Breast epithelium (tissue), 3 donors: Measurements from ENCODE around the gene FMNL3.

Source experiments
- POLR2A ChIP-seq: fragments of 450-650 bp; IDR thresholded peaks from one replicate; pipeline ENCODE4 v1.6.1; 2016; ENCODE audit warnings: antibody characterized with exemption, mild to moderate bottlenecking, moderate library complexity
- TF ChIP-seq, protein P1 (sequence below), 3 donors: fragments of 450-650 bp; IDR thresholded peaks; one replicate each; pipeline ENCODE4 v1.5.1; 2016 to 2017; ENCODE audit warnings: antibody characterized with exemption in 3 of 3, mild to moderate bottlenecking in 3 of 3, moderate library complexity in 3 of 3

DNA sequence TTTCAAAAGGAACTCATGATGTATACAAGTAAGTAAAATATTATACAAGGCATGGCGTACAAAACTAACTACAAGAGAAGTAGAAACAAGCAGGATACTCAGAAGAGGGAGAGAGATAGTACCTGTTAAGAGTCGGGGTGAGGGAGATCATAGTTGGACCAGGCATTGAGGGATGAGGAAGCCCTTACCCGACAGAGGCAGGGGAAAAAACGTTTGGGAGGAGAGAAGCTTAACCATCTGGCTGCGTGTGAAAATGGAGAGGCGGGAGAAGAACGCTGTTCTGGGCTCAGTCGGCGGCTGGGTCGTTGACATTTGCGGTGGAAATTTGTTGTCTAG is 575 bp upstream of the FMNL3 start:
- TF ChIP-seq POLR2A = no peak
- TF ChIP-seq, protein P1, sequence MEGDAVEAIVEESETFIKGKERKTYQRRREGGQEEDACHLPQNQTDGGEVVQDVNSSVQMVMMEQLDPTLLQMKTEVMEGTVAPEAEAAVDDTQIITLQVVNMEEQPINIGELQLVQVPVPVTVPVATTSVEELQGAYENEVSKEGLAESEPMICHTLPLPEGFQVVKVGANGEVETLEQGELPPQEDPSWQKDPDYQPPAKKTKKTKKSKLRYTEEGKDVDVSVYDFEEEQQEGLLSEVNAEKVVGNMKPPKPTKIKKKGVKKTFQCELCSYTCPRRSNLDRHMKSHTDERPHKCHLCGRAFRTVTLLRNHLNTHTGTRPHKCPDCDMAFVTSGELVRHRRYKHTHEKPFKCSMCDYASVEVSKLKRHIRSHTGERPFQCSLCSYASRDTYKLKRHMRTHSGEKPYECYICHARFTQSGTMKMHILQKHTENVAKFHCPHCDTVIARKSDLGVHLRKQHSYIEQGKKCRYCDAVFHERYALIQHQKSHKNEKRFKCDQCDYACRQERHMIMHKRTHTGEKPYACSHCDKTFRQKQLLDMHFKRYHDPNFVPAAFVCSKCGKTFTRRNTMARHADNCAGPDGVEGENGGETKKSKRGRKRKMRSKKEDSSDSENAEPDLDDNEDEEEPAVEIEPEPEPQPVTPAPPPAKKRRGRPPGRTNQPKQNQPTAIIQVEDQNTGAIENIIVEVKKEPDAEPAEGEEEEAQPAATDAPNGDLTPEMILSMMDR (IDR thresholded peaks at IDR 0.05) = no peak
